K562 (cell line): ENCODE results near the gene ZKSCAN7. TPM values are rescaled to one million over a fixed set of nuclear protein-coding genes. Genes with fewer than 3 reads are reported as not detected.
A peak's percentile ranks its signal among the peaks of the same experiment; 100 is the strongest.

Source experiments
- ARID1B ChIP-seq: fragments of 450-650 bp; IDR thresholded peaks from 2 replicates; pipeline ENCODE4 v1.6.1; 2016; ENCODE audit warnings: antibody characterized with exemption, mild to moderate bottlenecking, inconsistent platforms
- ARID2 ChIP-seq: fragments of 450-650 bp; IDR thresholded peaks from 2 replicates; pipeline ENCODE4 v1.6.1; 2017; ENCODE audit warnings: antibody characterized with exemption, mild to moderate bottlenecking
- E2F6 ChIP-seq, 2 experiments: IDR thresholded peaks; 2 replicates each; pipeline ENCODE4 v1.6.1; 2011; ENCODE audit warnings: borderline replicate concordance in 1 of 2, control low read depth in 1 of 2, low read depth in 1 of 2, low read length in 1 of 2, mild to moderate bottlenecking in 1 of 2, mixed read lengths in 1 of 2, moderate library complexity in 1 of 2; ENCODE audit not compliant: insufficient read depth in 1 of 2, insufficient read length in 1 of 2, poor library complexity in 1 of 2, severe bottlenecking in 1 of 2; ENCODE audit errors: extremely low read depth in 1 of 2
- EHMT2 ChIP-seq: fragments of 450-650 bp; IDR thresholded peaks from 2 replicates; pipeline ENCODE4 v1.6.1; 2018; ENCODE audit warnings: antibody characterized with exemption
- EZH2 ChIP-seq: IDR thresholded peaks from 2 replicates; pipeline ENCODE4 v1.6.1; 2012; ENCODE audit warnings: low read depth, mild to moderate bottlenecking, inconsistent platforms, low read length, borderline replicate concordance
- FOSL1 ChIP-seq: fragments of 200-800 bp; sonication (Bioruptor generic); conservative IDR thresholded peaks from 2 replicates; pipeline ENCODE4 v1.6.1; 2016; ENCODE audit warnings: missing genetic modification characterization, missing compliant biosample characterization
- FOXM1 ChIP-seq, 2 experiments: fragments of 450-650 bp in 1 of 2; sonication (generic) in 1 of 2; formaldehyde crosslinking in 1 of 2; IDR thresholded peaks; 2 replicates each; pipeline versions ENCODE4 v1.6.1 to v1.9.0; 2017 to 2022; ENCODE audit warnings: low read depth in 2 of 2, mild to moderate bottlenecking in 2 of 2, missing genetic modification reagents in 1 of 2, moderate library complexity in 1 of 2
- GATAD2A ChIP-seq: fragments of 450-650 bp; IDR thresholded peaks from 2 replicates; pipeline ENCODE4 v1.6.1; 2017
- GMEB1 ChIP-seq: fragments of 250-450 bp; sonication (Bioruptor Pico); IDR thresholded peaks from 2 replicates; pipeline ENCODE4 v1.4.0; 2020; ENCODE audit warnings: mild to moderate bottlenecking
- KDM1A ChIP-seq, 2 experiments: fragments of 450-650 bp; IDR thresholded peaks; 2 replicates each; pipeline ENCODE4 v1.6.1; 2016; ENCODE audit warnings: mild to moderate bottlenecking in 2 of 2
- PML ChIP-seq: IDR thresholded peaks from 2 replicates; pipeline ENCODE4 v1.6.1; 2012; ENCODE audit warnings: low read length, inconsistent platforms
- PPARD ChIP-seq: fragments of 250-450 bp; sonication (Bioruptor Pico); IDR thresholded peaks from 2 replicates; pipeline ENCODE4 v1.8.0; 2022; ENCODE audit warnings: inconsistent platforms, mild to moderate bottlenecking, moderate library complexity
- SMARCA4 ChIP-seq: fragments of 450-650 bp; IDR thresholded peaks from 2 replicates; pipeline ENCODE4 v1.6.1; 2016
- SMARCA5 ChIP-seq: fragments of 450-650 bp; IDR thresholded peaks from 2 replicates; pipeline ENCODE4 v1.6.1; 2016
- TBL1XR1 ChIP-seq, 2 experiments: IDR thresholded peaks; 2 replicates each; pipeline ENCODE4 v1.6.1; 2012; ENCODE audit warnings: improper control_type of control experiment in 2 of 2, low read length in 2 of 2, mild to moderate bottlenecking in 1 of 2
- TEAD4 ChIP-seq, 2 experiments: sonication (generic) in 1 of 2; formaldehyde crosslinking in 1 of 2; IDR thresholded peaks; 2 replicates each; pipeline versions ENCODE4 v1.6.1 to v1.8.0; 2012 to 2022; ENCODE audit warnings: borderline replicate concordance in 1 of 2, inconsistent platforms in 1 of 2, low read length in 1 of 2, mild to moderate bottlenecking in 1 of 2, missing genetic modification reagents in 1 of 2
- ZKSCAN8 ChIP-seq: fragments of 200-800 bp; sonication (Bioruptor generic); IDR thresholded peaks from 2 replicates; pipeline ENCODE4 v1.6.1; 2016; ENCODE audit warnings: missing genetic modification characterization, missing compliant biosample characterization
- ZNF24 ChIP-seq: fragments of 450-650 bp; IDR thresholded peaks from 2 replicates; pipeline ENCODE4 v1.6.1; 2016
- polyA plus RNA-seq, 8 experiments: library from polyadenylated mRNA; depleted of rRNA in 4 of 8; stranded (reverse) in 5 of 8; unstranded in 3 of 8; fragments of >200 nt; fragmentation: Nextera tagmentation in 2 of 8; fragmentation: Illumina TruSeq in 1 of 8; extraction: Ambion mirVana in 2 of 8; extraction: Trizol in 1 of 8; gene quantifications; 2 replicates each; pipeline versions ENCODE4 v1.2.1 to v1.2.3, GENCODE V29; 2011 to 2014; ENCODE audit warnings: inconsistent platforms in 1 of 8, missing spikeins in 1 of 8
- total RNA-seq, 7 experiments: library from RNA; depleted of rRNA in 6 of 7; stranded (reverse); fragments of >200 nt in 6 of 7; fragmentation: Illumina TruSeq in 2 of 7; extraction: Trizol in 2 of 7; gene quantifications; 2 replicates each; pipeline versions ENCODE4 v1.2.1 to v1.2.3, GENCODE V29; 2011 to 2021; ENCODE audit warnings: low replicate concordance in 1 of 7
- TF ChIP-seq, protein P1 (sequence below): sonication (generic); formaldehyde crosslinking; IDR thresholded peaks from 2 replicates; pipeline ENCODE4 v1.8.1; 2023; ENCODE audit warnings: mild to moderate bottlenecking, missing genetic modification reagents
- TF ChIP-seq, protein P2 (sequence below), 2 experiments: fragments of 450-650 bp in 1 of 2; IDR thresholded peaks; 2 replicates each; pipeline ENCODE4 v1.6.1; 2011 to 2017; ENCODE audit warnings: low read depth in 2 of 2, antibody characterized with exemption in 1 of 2, borderline replicate concordance in 1 of 2, low read length in 1 of 2, mild to moderate bottlenecking in 1 of 2, mixed read lengths in 1 of 2; ENCODE audit not compliant: control insufficient read depth in 1 of 2

Gene ZKSCAN7
- total and polyA plus RNA-seq, 9 of the 15 experiments (the other 6 are each of a cell fraction or from before 2014, with no cell fraction given) = not detected

DNA sequence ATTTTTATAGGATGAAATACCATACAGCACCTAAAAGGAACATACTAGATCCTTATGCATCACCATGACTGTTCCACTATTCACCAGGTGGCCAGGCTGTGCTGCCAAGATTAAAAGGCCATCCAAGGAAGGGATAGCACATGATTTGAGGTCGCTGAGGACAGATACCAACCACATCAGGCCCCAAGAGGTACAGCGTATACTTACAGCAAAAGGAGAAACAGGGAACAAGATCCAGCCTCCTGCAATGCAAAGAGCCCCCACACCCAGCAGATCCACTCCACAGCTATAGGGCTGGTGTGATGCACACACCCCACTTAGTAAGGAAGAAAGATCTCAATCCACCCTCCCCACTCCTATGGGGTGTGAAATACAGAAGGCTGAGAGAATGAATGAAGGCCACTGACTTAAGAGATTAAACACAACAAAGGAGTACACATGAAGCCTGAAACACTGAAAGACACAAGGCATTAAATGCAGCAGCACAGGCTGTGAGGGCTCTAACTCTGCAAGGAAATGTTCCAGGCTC is 45.5 kb upstream of the ZKSCAN7 start (continued):
- TF ChIP-seq, protein P1, sequence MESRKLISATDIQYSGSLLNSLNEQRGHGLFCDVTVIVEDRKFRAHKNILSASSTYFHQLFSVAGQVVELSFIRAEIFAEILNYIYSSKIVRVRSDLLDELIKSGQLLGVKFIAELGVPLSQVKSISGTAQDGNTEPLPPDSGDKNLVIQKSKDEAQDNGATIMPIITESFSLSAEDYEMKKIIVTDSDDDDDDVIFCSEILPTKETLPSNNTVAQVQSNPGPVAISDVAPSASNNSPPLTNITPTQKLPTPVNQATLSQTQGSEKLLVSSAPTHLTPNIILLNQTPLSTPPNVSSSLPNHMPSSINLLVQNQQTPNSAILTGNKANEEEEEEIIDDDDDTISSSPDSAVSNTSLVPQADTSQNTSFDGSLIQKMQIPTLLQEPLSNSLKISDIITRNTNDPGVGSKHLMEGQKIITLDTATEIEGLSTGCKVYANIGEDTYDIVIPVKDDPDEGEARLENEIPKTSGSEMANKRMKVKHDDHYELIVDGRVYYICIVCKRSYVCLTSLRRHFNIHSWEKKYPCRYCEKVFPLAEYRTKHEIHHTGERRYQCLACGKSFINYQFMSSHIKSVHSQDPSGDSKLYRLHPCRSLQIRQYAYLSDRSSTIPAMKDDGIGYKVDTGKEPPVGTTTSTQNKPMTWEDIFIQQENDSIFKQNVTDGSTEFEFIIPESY = no peak
- TF ChIP-seq PPARD (CRISPR knock-in tag) (no peak), ARID2 (no peak), ZNF24 (peak; percentile 55; the same call in 1 of the 2 replicates), GATAD2A (no peak), KDM1A (IDR thresholded peaks at IDR 0.05) (peak; percentile 37 to 46; a peak in 2 of 4 replicates), SMARCA4 (peak; percentile 33; the same call in 1 of the 2 replicates), E2F6 (IDR thresholded peaks at IDR 0.05; ENCODE audit: borderline replicate concordance in 1 of 2, extremely low read depth in 1 of 2, insufficient read depth in 1 of 2, insufficient read length in 1 of 2, low read depth in 1 of 2, low read length in 1 of 2, poor library complexity in 1 of 2, severe bottlenecking in 1 of 2) (peak in 1 of 2 experiments; percentile 25), PML (peak; percentile 32; the same call in 1 of the 2 replicates), EZH2 (no peak), TEAD4 (IDR thresholded peaks at IDR 0.05; ENCODE audit: low read length) (peak; percentile 54), TEAD4 (CRISPR knock-in tag; IDR thresholded peaks at IDR 0.05; ENCODE audit: borderline replicate concordance) (no peak), FOSL1 (tag) (no peak), GMEB1 (CRISPR knock-in tag) (no peak), SMARCA5 (peak; percentile 43; the same call in 1 of the 2 replicates), ARID1B (peak; percentile 58), ZKSCAN8 (no peak), FOXM1 (IDR thresholded peaks at IDR 0.05; ENCODE audit: low read depth) (no peak), FOXM1 (CRISPR knock-in tag; IDR thresholded peaks at IDR 0.05; ENCODE audit: low read depth) (no peak), EHMT2 (peak; percentile 18; the same call in 1 of the 2 replicates), TBL1XR1 (IDR thresholded peaks at IDR 0.05; ENCODE audit: low read length in 2 of 2) (no peak)
- TF ChIP-seq, protein P2, sequence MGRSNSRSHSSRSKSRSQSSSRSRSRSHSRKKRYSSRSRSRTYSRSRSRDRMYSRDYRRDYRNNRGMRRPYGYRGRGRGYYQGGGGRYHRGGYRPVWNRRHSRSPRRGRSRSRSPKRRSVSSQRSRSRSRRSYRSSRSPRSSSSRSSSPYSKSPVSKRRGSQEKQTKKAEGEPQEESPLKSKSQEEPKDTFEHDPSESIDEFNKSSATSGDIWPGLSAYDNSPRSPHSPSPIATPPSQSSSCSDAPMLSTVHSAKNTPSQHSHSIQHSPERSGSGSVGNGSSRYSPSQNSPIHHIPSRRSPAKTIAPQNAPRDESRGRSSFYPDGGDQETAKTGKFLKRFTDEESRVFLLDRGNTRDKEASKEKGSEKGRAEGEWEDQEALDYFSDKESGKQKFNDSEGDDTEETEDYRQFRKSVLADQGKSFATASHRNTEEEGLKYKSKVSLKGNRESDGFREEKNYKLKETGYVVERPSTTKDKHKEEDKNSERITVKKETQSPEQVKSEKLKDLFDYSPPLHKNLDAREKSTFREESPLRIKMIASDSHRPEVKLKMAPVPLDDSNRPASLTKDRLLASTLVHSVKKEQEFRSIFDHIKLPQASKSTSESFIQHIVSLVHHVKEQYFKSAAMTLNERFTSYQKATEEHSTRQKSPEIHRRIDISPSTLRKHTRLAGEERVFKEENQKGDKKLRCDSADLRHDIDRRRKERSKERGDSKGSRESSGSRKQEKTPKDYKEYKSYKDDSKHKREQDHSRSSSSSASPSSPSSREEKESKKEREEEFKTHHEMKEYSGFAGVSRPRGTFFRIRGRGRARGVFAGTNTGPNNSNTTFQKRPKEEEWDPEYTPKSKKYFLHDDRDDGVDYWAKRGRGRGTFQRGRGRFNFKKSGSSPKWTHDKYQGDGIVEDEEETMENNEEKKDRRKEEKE (IDR thresholded peaks at IDR 0.05; ENCODE audit: borderline replicate concordance in 1 of 2, control insufficient read depth in 1 of 2, low read depth in 2 of 2, low read length in 1 of 2) = no peak
